HG03108 (cell line): Measurements from ENCODE around the gene ZNF726.
"Not testable (repeated sequence)": the region's sequence is repeated elsewhere in the genome, so short reads cannot be mapped to it uniquely, and the experiment has no call there.

Experiments
- ATAC-seq: cut with Tn5 transposase; IDR thresholded peaks from one replicate; pipeline ENCODE4 v1.9.1; 2021; ENCODE audit warnings: moderate library complexity; ENCODE audit not compliant: unreplicated experiment

The ZNF726 gene

DNA sequence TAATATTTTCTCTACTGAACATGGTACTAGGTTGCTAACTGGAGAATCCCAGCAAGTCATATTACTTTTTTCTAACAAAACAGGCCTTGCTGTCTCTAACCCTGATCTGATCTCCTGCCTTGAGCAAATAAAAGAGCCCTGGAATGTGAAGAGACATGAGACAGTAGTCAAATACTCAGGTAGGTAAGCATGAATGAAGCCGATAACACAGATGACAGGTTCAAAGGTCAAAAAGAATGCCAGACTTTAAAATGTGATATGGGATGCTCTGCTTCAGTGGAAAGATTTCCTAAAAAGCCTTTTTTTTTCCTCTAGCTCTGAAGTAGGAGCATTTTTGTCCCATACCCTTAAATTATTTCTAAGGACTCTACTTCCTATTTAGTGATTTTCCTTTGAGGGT is 28.7 kb downstream of the ZNF726 start:
- ATAC-seq = no peak

DNA sequence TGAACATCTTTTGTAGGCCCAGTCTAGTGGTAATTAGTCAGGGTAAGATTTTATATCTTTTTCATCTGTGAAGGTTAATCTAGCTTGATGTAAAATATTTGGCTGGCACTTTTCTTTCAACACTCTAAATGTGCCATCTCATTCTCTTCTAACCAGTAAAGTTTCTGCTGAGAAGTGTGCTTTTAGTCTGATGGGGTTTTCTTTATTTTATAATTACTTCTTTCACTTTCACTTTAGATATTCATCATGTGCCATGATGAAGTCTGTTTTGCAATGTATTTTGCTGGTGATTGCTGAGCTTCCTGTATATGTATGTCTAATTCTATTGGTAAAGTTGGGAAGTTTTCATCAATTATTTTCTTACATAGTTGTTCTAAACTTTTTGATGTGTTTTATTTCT is 31.9 kb downstream of the ZNF726 start:
- no peak for ATAC-seq

DNA sequence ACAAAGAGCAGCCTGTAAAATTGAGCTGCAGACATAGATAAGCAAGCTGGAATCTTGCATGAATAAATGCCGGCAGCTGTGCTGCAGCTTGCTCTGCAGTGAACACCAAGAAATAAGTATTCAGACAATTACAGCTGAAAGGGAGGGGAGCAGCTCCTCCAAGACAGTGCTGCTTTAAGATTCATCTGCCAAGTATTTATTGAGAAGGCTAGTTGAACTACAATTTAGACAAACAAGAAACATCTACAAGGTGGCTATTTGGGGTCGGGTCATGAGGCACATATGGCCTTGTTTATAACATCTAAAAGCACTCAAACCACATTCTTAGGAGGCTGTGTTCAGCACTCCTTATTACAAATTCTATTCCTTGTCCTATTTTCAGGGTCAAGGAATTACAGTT is 34.9 kb downstream of the ZNF726 start:
- no peak for ATAC-seq

DNA sequence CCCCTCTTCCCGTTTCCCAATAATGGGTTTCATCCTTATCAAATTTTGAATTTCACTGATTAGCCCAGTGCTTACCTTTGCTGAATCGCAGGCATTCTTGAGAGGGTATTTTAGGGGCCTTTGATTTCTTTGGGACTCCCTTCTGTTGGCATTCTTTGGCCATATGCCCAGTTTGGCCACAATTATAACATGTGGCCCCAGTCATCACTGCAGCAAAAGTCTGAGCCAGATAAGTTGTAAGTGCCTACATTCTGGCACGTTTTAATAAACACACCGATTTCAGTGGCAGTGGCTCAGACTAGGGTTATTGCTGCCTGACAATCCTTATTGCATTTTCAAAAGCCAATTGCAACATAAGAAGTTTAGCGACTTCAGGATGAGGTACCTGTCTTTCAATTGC is 41.4 kb downstream of the ZNF726 start:
- no peak for ATAC-seq

DNA sequence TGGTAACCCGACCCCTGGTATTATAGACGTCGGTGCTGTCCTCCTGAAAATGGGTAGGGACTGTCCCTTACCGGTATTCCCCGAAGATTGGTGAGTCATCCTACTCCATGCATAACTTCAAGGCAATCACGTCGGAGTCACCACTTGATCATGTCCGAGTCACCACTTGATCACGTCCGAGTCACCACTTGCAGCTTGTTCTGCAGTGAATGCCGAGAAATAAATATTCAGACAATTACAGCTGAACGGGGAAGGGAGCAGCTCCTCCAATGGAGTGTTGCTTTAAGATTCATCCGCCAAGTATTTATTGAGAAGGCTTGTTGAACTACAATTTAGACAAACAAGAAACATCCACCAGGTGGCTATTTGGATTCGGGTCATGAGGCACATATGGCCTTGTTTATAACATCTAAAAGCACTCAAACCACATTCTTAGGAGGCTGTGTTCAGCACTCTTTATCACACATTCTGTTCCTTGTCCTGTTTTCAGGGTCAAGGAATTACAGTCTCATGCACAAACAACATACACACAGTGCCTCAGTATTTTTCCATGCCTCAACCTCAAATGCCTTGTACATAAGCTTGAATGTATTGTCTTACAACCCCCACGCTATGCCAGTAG is 43.1 kb downstream of the ZNF726 start:
- no peak for ATAC-seq

DNA sequence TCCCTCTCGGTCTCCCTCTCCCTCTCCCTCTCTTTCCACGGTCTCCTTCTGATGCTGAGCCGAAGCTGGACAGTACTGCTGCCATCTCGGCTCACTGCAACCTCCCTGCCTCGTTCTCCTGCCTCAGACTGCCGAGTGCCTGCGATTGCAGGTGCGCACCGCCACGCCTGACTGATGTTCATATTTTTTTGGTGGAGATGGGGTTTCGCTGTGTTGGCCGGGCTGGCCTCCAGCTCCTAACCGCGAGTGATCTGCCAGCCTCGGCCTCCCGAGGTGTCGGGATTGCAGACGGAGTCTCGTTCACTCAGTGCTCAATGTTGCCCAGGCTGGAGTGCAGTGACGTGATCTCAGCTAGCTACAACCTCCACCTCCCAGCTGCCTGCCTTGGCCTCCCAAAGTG is 48.7 kb downstream of the ZNF726 start:
- ATAC-seq = not testable (repeated sequence)

DNA sequence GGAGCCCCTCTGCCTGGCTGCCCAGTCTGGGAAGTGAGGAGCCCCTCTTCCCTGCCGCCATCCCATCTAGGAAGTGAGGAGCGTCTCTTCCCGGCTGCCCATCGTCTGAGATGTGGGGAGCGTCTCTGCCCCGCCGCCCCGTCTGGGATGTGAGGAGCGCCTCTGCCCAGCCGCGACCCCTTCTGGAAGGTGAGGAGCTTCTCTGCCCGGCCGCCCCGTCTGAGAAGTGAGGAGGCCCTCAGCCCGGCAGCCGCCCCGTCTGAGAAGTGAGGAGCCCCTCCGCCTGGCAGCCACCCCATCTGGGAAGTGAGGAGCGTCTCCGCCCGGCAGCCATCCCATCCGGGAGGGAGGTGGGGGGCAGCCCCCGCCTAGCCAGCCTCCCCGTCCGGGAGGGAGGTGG is 49.2 kb downstream of the ZNF726 start:
- not testable (repeated sequence) for ATAC-seq

DNA sequence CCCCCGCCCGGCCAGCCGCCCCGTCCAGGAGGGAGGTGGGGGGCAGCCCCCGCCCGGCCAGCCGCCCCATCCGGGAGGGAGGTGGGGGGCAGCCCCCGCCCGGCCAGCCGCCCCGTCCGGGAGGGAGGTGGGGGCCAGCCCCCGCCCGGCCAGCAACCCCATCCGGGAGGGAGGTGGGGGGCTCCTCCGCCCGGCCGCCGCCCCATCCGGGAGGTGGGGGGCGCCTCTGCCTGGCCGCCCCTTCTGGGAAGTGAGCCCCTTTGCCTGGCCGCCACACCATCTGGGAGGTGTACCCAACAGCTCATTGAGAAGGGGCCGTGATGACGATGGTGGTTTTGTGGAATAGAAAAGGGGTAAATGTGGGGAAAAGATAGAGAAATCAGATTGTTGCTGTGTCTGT is 49.6 kb downstream of the ZNF726 start:
- not testable (repeated sequence) for ATAC-seq

DNA sequence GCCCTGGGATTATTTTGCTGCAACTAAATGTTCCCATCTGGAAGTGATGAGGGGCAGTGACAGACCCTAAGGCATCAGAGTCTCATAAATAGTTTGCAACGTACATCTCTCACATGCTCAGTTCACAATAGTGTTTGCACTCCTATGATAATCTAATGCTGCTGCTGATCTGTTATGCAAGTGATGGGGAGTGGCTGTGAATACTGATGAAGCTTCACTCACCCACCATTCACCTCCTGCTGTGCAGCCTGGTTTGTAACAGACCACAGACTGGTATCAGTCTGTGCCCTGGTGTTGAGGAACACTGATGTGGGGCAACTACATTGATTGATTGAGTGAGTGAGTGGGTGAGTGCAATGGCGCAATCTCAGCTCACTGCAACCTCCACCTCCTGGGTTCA is 54.9 kb downstream of the ZNF726 start:
- ATAC-seq = no peak

DNA sequence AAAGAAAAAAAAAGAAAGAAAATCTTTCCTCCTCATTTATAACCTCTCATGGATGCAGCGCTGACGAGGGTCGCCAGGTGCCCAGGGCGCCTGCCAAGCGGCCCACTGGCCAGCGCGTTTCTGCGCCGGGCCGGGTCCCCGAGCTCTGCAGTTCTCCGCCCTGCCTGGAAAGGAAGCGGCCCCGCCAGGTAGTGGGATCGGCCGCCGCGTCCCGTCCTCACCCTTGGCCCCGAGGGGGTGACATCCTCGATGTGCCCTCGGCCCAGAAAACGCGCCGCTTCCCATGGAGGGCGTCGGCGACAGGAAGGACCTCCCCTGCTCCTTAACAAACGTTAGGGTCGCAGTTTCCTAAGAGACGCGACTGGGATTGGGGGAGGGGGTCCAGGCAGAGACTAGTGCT is 56.9 kb downstream of the ZNF726 start:
- no peak for ATAC-seq

DNA sequence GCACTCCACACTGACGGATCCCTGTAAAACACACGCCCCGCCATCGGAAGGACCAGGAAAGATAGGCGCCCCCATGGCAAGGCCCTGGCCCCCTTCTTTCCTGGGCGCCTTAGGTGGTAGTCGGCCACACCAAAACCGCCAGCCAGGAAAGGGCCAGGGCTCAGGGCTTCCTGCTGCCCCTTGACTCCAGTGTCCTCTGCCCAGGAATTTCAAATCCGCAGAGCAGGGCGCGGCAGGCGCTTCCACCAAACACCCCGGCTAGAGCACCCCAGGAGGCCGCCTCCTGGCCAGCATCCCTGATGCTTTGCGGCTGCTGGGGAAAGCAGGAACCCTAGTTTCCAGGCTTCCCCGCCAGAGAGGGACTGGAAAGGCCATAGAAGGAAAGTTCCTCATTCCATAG is 57.5 kb downstream of the ZNF726 start:
- no peak for ATAC-seq

DNA sequence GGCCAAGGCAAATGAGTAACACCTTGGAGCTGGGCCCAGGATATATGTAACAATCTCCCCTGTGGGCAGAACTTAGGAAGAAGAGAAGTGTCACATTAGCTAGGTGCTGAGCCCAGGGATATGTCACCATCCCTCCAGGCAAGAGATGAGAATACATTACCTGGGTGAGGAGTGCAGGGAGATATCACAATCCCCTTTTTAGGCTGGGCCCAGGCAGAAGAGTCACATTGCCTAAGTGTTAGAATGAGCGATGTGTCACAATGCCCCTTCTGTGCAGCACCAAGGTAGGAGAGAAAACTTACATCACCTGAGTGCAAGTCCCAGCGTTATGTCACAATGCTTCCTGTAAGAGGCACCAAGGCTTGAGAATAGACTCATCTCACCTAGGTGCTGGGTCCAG is 60.3 kb downstream of the ZNF726 start:
- ATAC-seq = no peak

DNA sequence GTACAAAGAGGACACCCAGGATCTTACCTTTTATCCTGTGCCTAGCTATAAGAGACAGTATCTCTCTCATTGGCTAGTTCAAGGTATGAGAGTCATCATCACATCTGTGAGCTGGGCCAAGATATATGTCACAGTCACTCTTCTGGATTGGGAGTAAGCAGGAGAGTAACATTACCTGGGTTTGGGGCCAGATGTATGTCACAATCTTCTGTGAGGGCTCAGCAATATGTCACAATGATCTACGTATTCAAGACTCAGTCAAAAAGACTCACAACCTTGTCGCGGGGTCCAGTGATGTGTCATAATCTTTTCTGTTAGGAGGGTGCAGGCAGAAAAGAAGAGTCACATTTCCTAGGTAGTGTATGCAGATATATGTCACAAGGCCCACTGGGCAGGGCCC is 61.9 kb downstream of the ZNF726 start:
- not testable (repeated sequence) for ATAC-seq

DNA sequence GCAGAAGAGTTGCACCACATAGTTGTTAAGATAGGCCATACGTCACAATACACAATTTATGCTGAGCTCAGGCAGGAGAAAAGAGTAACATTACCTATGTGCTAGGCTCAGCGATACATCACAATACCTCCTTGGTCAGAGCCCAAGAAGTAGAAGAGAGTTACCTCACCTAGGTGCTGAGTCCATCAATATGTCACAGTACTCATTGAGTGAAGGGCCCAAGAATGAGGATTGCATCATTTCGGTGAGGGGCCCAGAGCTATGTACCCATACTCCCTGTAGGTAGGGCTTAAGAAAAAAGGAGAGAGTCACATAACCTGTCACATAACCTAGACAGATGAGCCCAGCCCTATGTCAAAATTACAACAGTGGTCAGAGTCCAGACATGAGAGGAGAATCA is 62.6 kb downstream of the ZNF726 start:
- ATAC-seq = not testable (repeated sequence)

DNA sequence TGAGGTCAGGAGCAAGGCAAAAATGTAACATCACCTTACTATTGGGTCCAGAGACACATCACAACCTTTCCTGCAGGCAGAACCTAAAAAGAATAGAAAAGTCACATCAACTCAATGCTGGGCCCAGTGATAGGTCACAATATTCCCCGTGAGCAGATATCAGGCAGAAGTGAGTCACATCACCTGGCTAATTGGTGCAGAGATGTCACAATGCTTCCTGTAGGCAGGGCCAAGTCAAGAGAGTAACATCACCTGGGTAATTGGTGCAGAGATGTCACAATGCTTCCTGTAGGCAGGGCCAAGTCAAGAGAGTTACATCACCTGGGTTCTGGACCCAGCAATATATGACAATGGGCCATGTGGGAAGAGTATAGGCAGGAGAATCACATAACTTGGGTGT is 63.4 kb downstream of the ZNF726 start:
- ATAC-seq = no peak

DNA sequence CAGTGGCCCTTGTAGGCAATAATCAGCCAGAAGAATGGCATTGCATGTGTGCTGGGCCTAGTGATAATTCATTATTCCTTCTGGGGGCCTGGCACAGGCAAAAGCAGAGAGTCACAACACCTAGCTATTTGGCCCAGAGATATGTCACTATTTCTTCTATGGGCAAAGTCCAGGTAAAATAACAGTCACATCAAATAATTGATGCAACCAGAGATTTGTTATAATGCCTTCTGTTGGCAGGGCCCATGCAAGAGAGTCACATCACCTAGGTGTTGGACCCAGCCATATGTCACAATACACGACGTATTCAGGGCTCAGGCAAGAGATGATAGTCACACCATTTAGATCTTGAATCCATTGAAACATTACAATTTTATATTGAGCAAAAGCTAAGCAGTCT is 66.1 kb downstream of the ZNF726 start:
- no peak for ATAC-seq

DNA sequence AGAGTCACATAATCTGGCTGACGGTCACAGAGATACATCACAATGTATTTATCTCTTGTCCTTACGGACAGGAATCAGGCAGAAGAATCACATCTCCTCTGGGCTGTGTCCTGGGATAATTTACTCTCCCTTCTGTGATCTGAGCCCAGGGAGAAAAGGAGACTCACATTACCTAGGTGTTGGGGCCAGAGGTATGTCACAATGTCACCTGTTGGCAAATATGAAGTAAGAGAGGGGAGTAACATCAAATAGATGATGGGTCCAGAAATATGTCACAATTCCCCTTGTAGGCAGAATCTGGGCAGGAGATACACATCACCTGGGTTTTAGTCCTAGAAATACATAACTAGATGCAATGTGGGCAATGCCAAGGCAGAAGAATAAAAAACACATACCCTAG is 67.2 kb downstream of the ZNF726 start:
- ATAC-seq = no peak

DNA sequence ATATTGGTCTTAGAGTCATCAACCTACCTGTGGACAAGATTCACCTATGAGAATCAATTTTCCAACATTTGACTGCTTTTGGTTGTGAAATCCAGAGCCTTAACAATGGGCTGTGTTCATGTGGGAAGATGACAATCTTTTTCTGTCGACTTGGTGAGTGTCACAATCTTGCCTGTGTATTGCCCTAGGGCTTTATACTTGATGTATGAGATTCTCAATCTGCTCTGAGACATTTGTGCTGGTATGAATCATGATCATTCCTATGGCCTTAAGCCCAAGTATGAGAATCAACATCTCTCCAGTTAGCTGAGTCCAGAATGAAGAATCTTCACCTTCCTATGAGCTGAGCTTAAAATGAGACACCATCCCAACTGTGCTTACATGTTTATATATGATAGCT is 68.7 kb downstream of the ZNF726 start:
- ATAC-seq = no peak
